Left lung (tissue), 10 donors: ENCODE results near the gene PHACTR3. TPM values are rescaled to one million over a fixed set of nuclear protein-coding genes. Genes with fewer than 3 reads are reported as not detected.

ENCODE experiments used
- ATAC-seq: fragments of 200-7000 bp; cut with Tn5 transposase; one replicate; pipeline ENCODE4 v1.9.1; 2020; ENCODE audit warnings: moderate library complexity
- DNase-seq, 4 donors: peaks; one replicate each; pipeline ENCODE4 v3.0.0-alpha.2; 2013 to 2020
- H3K27ac ChIP-seq, 2 donors: fragments of 200-600 bp; sonication (generic) in 1 of 2; one replicate each; pipeline versions ENCODE4 v1.5.0 to v1.8.0; 2020 to 2021
- H3K27me3 ChIP-seq, 2 donors: fragments of 200-600 bp; sonication (generic) in 1 of 2; one replicate each; pipeline versions ENCODE4 v1.5.0 to v1.8.0; 2020 to 2021
- H3K36me3 ChIP-seq, 2 donors: fragments of 200-600 bp; sonication (generic) in 1 of 2; one replicate each; pipeline versions ENCODE4 v1.5.0 to v1.8.0; 2020 to 2021
- H3K4me1 ChIP-seq, 2 donors: fragments of 200-600 bp; one replicate each; pipeline ENCODE4 v1.8.0; 2021
- H3K4me3 ChIP-seq, 2 donors: fragments of 200-600 bp; sonication (generic) in 1 of 2; one replicate each; pipeline versions ENCODE4 v1.5.0 to v1.8.0; 2020 to 2021; ENCODE audit warnings: mild to moderate bottlenecking in 1 of 2
- H3K9me3 ChIP-seq, 2 donors: fragments of 200-600 bp; sonication (generic) in 1 of 2; one replicate each; pipeline versions ENCODE4 v1.5.0 to v1.8.0; 2020 to 2021
- intact Hi-C, 2 donors: fragments of 100-400 bp; cut with DNase I; formaldehyde crosslinking; loops; one replicate each; pipeline versions ENCODE4 v1.11.2 to v1.14.2; 2022
- polyA plus RNA-seq, 6 donors: library from polyadenylated mRNA; unstranded; fragments of 120-200 nt; gene quantifications; one replicate each; pipeline ENCODE4 v1.2.1, GENCODE V29; 2013; ENCODE audit not compliant: insufficient read length in 6 of 6
- total RNA-seq, 2 donors: library from RNA; stranded (reverse); fragmentation: NEBNext Ultra II Directional; extraction: Animal tissue kit (Norgen Biotek cat#: 25700); gene quantifications; one replicate each; pipeline ENCODE4 v1.2.1, GENCODE V29; 2021
- TF ChIP-seq, protein P1 (sequence below), 2 donors: fragments of 200-600 bp; sonication (generic) in 1 of 2; IDR thresholded peaks; one replicate each; pipeline versions ENCODE4 v1.5.0 to v1.8.0; 2021; ENCODE audit warnings: antibody characterized with exemption in 2 of 2
- donor health status: DM: no; HTN: yes; CAD: no.
- donor health status: DM: no; HTN: no; CAD: no.

PHACTR3 gene
- total and polyA plus RNA-seq, 8 donors, result 3.5 to 14.5 (median 4.4) TPM

DNA sequence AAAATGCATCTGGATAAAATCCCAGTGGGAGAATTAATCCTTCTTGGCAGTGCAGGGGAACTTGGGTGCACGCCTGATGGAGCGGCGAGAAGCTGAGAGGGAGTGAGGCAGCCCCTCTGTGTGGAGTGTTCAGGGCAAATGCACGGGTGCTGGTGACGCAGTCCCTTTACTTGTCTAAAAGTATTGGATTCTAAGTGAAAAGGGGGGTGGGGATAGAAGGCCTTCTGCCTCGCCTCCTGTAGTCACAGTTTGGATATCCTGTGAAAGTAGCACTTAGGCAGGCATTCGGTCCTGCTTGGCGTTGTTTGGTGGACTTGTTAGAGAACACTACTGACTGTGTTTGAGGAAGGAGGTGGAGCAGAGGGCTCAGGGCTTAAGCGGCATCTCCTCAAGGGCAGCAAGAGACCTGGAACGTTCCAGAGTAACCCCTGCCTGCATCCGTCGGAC, 39.3 kb downstream of the PHACTR3 start:
- no peak for DNase-seq

DNA sequence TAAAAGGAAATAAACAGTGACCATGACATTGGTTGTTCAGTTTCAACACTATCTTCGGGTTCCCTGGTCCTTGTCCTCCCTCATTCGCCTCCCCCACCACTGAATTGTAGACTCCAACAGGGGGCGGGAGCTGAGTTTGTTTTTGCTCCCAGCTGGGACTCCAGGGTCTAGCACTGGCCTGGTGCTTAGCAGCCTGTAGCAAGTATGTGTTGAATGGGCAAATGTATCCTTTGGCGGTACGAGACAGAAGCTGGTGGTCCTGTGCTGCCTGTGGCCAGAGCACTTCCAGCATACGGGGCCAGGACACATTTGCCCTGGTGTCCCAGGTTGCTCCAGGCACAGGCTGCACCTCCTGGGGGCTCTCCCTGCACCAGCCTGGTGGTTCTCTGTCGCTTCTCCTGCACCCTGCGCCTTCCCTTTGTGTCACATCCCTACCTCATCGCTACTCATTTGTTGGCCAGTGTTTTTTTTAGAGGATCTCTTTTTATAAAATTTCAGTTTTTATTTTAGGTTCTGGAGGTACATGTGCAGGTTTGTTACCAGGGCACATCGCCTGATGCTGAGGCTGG, 40.1 kb downstream of the PHACTR3 start:
- DNase-seq, result no peak
- no peak overlapping the region for H3K4me3 ChIP-seq
- TF ChIP-seq, protein P1, sequence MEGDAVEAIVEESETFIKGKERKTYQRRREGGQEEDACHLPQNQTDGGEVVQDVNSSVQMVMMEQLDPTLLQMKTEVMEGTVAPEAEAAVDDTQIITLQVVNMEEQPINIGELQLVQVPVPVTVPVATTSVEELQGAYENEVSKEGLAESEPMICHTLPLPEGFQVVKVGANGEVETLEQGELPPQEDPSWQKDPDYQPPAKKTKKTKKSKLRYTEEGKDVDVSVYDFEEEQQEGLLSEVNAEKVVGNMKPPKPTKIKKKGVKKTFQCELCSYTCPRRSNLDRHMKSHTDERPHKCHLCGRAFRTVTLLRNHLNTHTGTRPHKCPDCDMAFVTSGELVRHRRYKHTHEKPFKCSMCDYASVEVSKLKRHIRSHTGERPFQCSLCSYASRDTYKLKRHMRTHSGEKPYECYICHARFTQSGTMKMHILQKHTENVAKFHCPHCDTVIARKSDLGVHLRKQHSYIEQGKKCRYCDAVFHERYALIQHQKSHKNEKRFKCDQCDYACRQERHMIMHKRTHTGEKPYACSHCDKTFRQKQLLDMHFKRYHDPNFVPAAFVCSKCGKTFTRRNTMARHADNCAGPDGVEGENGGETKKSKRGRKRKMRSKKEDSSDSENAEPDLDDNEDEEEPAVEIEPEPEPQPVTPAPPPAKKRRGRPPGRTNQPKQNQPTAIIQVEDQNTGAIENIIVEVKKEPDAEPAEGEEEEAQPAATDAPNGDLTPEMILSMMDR (IDR thresholded peaks at IDR 0.05), result no peak
- intact Hi-C loops, result no loop called here
- H3K9me3 ChIP-seq, result peaks cover 0 to 6% of the 10 kb centered on the region in 2 donors
- H3K36me3 ChIP-seq, result no peaks in the 10 kb centered on the region
- ATAC-seq, result no peak
- no peaks in the 10 kb centered on the region for H3K4me1 ChIP-seq
- H3K27me3 ChIP-seq, result peaks cover 0 to 16% of the 10 kb centered on the region in 2 donors
- no peak overlapping the region for H3K27ac ChIP-seq

More for the DNA sequence above, 39.3 kb downstream of the PHACTR3 start:
- Histone ChIP-seq H3K4me3 (no peak overlapping the region), H3K27me3 (peaks cover 0 to 16% of the 10 kb centered on the region in 2 donors), H3K36me3 (no peaks in the 10 kb centered on the region), H3K27ac (no peak overlapping the region), H3K4me1 (no peaks in the 10 kb centered on the region), H3K9me3 (peaks cover 0 to 6% of the 10 kb centered on the region in 2 donors)
- no peak for ATAC-seq
- intact Hi-C loops, result no loop called here
- TF ChIP-seq, protein P1 (IDR thresholded peaks at IDR 0.05), result no peak

DNA sequence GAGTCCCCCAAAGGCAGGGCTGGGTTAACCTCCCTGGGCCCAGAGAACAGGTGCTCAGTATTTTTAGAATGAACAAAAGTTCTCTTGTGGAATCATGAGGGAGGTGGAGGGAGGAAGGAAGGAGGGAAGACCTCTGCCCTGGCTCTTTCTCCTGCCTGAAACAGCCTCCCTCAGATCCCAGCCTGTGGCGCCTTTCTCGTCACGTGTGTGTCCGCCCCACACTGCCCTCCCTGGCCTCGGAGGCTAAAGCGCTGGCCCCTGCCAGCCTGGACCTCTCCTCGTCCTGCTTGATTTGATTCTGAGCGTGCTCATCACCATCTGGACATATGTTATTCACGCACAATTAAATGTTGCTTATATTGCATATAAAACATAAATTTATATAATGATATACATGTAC, 40.9 kb downstream of the PHACTR3 start:
- Histone ChIP-seq H3K9me3 (peaks cover 0 to 6% of the 10 kb centered on the region in 2 donors), H3K27me3 (peaks cover 0 to 16% of the 10 kb centered on the region in 2 donors), H3K36me3 (no peaks in the 10 kb centered on the region), H3K4me1 (no peaks in the 10 kb centered on the region), H3K27ac (no peak overlapping the region), H3K4me3 (no peak overlapping the region)
- DNase-seq (no peak), ATAC-seq (no peak)
- TF ChIP-seq, protein P1 (IDR thresholded peaks at IDR 0.05), result no peak
- intact Hi-C loops, result no loop called here

DNA sequence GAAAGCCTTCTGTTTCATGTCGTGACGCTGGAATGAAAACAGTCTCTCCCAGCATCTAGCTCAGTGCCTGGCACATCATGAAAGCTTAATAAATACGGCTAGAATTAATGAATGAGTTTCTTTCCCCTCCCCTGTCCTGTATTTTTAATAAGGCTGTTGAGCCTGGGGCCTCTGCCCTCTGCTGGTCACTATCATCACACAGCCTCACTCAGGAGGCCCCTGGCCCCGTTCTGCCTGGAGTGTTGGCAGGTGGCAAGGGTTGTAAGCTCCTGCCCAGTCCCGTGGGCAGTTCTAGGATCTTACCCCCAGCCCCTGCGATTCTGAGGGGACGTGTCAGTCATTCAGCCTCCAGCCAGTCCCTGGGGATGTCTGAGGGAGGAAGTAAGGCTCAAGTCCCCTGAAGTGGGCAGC, 41.4 kb downstream of the PHACTR3 start:
- ATAC-seq (no peak), DNase-seq (no peak)
- TF ChIP-seq, protein P1 (IDR thresholded peaks at IDR 0.05), result no peak
- H3K4me3 ChIP-seq, result no peak overlapping the region
- intact Hi-C loops, result no loop called here
- H3K4me1 ChIP-seq, result no peaks in the 10 kb centered on the region
- H3K27ac ChIP-seq, result no peak overlapping the region
- H3K27me3 ChIP-seq, result peaks cover 0 to 16% of the 10 kb centered on the region in 2 donors
- no peaks in the 10 kb centered on the region for H3K36me3 ChIP-seq
- peaks cover 0 to 6% of the 10 kb centered on the region in 2 donors for H3K9me3 ChIP-seq

DNA sequence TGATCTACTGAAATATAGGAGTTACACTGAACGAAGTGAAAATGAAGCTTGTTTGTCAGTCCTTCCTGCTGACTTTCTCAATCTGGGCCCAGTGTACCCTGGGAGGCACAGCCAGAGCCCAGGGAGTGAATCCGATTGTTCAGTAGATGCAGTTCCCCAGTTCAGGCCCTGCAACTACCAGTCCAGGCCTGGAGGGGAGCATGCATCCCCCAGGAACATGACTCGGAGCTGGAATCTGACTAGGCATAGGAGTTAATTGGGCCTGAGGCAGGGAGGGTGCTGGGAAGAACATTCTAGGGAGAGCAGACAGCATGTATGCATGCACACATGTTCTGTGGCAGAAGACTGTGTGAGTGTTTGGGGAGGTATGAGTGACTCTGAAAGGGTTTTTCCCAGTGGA, 42.1 kb downstream of the PHACTR3 start:
- no peak for DNase-seq
- H3K9me3 ChIP-seq, result peaks cover 0 to 6% of the 10 kb centered on the region in 2 donors
- H3K4me1 ChIP-seq, result no peaks in the 10 kb centered on the region
- no peak overlapping the region for H3K4me3 ChIP-seq
- ATAC-seq, result no peak
- intact Hi-C loops, result no loop called here
- TF ChIP-seq, protein P1 (IDR thresholded peaks at IDR 0.05), result no peak
- H3K27ac ChIP-seq, result no peak overlapping the region
- peaks cover 0 to 16% of the 10 kb centered on the region in 2 donors for H3K27me3 ChIP-seq
- no peaks in the 10 kb centered on the region for H3K36me3 ChIP-seq
